GM12875 (cell line): Measurements from ENCODE around the gene ANLN.
"Not testable (repeated sequence)": the region's sequence is repeated elsewhere in the genome, so short reads cannot be mapped to it uniquely, and the experiment has no call there.

Experiments
- H3K4me3 ChIP-seq: one replicate; pipeline ENCODE4 v1.5.1; 2011; ENCODE audit warnings: low read depth, low read length, control low read depth
- TF ChIP-seq, protein P1 (sequence below): IDR thresholded peaks from 2 replicates; pipeline ENCODE4 v1.5.1; 2011; ENCODE audit warnings: low read depth, mild to moderate bottlenecking, control low read depth, inconsistent platforms, low read length, moderate library complexity, borderline replicate concordance; ENCODE audit not compliant: insufficient read depth

Gene ANLN

DNA sequence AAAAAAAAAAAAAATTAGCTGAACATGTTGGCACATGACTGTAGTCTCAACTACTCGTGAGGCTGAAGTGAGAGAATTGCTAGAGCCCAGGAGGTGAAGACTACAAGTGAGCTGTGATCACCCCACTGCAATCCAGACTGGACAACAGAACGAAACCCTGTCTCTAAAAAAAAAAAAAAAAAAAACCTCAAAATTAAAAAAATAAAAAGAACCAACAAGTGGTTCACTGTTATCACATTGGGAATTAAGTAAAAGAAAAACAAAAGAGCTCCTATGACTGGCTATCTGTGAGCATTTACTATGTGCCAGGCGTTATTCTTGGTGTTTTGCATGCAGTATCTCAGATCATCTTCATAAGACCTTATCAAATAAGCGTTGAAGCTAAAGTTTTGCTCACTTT, 66.0 kb downstream of the ANLN start:
- TF ChIP-seq, protein P1, sequence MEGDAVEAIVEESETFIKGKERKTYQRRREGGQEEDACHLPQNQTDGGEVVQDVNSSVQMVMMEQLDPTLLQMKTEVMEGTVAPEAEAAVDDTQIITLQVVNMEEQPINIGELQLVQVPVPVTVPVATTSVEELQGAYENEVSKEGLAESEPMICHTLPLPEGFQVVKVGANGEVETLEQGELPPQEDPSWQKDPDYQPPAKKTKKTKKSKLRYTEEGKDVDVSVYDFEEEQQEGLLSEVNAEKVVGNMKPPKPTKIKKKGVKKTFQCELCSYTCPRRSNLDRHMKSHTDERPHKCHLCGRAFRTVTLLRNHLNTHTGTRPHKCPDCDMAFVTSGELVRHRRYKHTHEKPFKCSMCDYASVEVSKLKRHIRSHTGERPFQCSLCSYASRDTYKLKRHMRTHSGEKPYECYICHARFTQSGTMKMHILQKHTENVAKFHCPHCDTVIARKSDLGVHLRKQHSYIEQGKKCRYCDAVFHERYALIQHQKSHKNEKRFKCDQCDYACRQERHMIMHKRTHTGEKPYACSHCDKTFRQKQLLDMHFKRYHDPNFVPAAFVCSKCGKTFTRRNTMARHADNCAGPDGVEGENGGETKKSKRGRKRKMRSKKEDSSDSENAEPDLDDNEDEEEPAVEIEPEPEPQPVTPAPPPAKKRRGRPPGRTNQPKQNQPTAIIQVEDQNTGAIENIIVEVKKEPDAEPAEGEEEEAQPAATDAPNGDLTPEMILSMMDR, result no peak
- no peak overlapping the region for H3K4me3 ChIP-seq

- H3K4me3 ChIP-seq, result no peak overlapping the region
- TF ChIP-seq, protein P1, result no peak
These were observed 66.5 kb downstream of the ANLN start for GRCh38 chr7:36456138-36456537.

DNA sequence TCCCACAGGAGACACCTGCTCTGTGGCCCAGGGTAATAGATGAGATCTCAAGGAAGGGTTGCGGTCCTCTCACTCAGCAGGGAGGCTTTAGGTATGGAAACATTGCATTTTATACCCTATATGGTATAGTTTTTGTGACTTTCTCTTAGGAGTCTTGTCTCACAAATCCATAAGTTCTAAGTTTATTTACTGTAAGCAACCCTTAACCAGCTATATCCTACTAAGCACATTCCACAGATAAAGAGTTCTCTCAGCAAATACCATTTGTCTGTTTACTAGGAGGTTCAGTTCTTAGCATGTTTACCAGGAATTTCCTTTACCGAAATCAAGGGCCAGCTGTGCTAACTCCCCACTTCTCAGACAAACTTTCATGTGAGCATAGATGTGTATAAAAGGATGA, 66.9 kb downstream of the ANLN start:
- TF ChIP-seq, protein P1, result no peak
- no peak overlapping the region for H3K4me3 ChIP-seq

DNA sequence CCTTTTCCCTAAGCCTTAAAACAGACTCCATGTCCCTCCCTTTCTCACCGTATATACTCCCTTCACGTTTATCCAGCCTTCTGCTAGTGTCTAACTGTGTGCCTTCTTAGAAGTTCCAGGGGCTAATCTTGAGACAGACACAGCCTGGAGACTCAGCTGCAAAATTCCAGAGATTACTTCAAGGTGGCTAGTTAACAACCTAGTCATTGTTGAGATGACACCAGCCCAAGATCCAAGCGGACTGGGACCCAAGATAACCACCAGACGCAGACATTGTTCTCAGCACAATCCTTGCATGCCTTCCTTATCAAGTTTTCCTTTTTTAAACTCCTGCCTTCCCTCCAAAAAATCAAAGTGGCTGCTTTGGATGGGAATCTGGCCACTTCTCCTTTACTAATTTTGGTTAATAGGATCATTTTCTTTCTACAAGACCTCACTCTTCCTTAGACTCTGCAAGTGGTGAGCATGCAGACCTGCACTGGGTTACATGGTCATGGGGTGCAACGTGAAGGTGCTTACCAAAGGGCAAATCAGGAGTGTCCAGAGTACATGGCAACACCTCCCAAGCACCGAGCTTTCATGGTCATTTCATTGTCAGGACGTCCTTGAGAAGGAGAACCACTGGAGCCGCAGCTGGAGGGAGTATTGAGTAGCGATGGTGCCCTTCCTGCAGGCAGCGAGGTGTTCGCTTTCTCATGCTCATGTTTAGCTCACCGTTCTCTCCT, 69.7 kb downstream of the ANLN start:
- TF ChIP-seq, protein P1, result no peak
- no peak overlapping the region for H3K4me3 ChIP-seq

DNA sequence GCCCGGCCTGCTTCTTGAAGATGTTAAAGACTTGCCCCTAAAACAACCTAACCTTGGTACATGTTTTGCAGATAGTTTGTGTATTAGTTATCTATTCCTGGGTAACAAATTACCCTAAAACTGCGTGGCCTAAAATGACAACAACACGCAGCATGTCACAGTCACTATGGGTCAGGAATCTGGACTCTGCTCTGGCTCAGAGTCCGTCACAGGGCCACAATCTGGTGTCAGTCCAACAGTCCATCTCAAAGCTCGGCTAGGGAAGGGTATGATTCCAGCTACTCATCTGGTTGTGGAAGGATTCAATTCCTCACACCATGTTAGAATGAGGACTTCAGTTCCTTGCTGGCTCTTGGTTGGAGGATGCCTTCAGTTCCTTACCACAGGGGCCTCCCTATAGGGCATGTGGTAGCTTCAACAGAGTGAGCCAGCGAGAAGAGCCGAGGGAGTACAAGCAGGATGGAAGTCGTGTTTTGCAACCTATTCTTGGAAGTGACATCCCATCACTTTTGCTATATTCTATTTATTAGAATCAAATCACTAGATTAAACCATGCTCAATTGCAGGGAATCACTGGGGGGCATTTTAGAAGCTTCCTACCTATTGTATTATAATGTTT, 71.3 kb downstream of the ANLN start:
- H3K4me3 ChIP-seq, result no peak overlapping the region
- TF ChIP-seq, protein P1, result no peak

DNA sequence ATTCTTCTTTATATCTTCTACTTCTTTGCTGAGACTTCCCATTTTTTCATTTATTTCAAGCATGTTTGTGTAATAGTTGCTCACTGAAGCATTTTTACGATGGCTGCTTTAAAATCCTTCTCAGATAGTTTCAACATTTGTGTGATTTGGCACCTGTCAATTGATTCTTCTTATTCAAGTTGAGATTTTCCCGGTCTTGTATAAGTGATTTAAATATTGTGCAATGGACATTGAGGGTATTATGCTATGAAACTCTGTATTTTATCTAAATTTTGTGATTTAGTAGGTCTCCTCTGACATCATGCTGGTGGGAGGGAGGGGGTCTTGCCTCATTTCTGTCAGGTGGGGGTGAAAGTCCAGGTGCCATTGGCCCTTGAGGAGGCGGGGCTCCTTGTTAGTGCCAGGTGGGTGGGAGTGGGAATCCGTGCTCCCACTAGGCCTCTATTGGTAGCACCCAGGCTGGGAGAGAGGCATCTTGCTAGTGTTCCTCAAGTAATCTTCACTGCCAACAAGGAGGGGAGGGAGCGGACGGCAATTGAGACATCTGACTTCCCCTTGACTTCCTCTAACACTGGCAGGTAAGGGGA, 73.0 kb downstream of the ANLN start:
- no peak overlapping the region for H3K4me3 ChIP-seq
- TF ChIP-seq, protein P1, result no peak

- TF ChIP-seq, protein P1, result no peak
- no peak overlapping the region for H3K4me3 ChIP-seq
These were observed 74.6 kb downstream of the ANLN start for GRCh38 chr7:36464271-36464670.

DNA sequence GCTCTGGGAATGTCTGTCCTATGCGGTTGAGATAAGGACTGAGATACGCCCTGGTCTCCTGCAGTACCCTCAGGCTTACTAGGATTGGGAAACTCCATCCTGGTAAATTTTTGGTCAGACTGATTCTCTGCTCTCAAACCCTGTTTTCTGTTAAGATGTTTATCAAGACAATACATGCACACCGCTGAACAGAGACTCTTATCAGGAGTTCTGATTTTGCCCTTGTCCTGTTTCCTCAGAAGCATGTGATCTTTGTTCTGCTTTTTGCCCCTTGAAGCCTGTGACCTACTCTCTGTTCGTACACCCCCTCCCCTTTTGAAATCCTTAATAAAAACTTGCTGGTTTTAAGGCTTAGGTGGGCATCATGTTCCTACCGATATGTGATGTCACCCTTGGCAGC, 76.3 kb downstream of the ANLN start:
- not testable (repeated sequence) for H3K4me3 ChIP-seq
